GM21381 (cell line): ENCODE data around the gene ABCC1.
"Not testable (repeated sequence)": the region's sequence is repeated elsewhere in the genome, so short reads cannot be mapped to it uniquely, and the experiment has no call there.

Source experiments
- ATAC-seq: cut with Tn5 transposase; IDR thresholded peaks from one replicate; pipeline ENCODE4 v1.9.1; 2021; ENCODE audit warnings: mild to moderate bottlenecking, moderate library complexity; ENCODE audit not compliant: unreplicated experiment

The ABCC1 gene

DNA sequence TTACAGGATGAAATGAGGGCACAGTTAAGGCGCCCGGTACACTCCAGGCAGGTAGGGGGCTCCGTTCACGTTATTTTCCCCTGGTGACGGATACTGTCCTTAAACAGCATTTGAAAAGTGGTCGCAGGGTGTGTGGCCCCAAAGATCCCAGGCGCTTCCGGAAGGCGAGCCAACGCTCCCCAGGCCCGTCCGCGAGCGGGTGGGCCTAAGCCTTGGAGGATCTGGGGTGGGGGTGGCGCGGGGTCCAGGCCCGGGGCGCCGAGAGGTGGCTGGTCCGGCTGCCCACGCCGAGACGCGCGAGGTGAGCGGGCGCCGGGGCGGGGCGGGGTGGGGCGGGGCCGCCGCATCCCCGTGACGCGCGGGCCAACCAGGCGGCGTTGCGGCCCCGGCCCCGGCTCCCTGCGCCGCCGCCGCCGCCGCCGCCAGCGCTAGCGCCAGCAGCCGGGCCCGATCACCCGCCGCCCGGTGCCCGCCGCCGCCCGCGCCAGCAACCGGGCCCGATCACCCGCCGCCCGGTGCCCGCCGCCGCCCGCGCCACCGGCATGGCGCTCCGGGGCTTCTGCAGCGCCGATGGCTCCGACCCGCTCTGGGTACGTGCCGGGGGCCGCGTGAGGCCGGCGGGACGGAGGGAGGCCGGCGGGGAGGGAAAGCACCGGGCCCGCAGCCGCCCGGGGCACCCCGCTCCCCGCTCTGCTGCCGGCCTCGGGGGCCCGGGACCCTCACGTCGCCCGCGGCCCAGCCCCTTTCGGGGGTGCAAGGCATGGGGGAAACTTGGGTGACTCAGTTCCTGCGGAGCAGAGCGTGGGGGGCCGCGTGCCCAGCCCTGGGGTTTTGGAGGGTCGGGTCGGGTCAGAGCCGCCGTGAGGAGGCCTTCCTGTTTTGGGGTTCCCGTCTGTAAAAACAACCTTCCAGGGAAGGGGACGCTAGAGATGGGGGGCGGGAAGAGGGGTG is at the start of gene ABCC1:
TSS of gene ABCC1 (plus strand) at position 407 of the 951 bp plus-strand sequence. CDS start at position 543, 136 bp downstream.
- ATAC-seq, result peak; percentile 65

DNA sequence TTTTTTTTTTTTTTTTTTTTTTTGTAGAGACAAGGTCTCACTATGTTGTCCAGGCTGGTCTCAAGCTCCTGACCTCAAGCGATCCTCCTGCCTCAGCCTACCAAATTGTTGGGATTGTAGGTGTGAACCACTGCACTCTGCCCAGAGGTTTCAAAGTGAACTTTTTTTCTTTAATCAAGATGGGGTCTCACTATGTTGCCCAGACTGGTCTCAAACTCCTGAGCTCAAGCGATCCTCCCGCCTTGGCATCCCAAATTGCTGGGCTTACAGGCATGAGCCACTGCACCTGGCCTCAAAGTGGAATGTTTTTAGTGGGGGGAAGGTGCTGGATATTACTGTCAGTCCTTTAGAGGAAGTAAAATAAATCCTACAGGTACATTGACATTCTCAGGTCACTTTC is 49.1 kb upstream of the ABCC1 start:
- no peak for ATAC-seq

DNA sequence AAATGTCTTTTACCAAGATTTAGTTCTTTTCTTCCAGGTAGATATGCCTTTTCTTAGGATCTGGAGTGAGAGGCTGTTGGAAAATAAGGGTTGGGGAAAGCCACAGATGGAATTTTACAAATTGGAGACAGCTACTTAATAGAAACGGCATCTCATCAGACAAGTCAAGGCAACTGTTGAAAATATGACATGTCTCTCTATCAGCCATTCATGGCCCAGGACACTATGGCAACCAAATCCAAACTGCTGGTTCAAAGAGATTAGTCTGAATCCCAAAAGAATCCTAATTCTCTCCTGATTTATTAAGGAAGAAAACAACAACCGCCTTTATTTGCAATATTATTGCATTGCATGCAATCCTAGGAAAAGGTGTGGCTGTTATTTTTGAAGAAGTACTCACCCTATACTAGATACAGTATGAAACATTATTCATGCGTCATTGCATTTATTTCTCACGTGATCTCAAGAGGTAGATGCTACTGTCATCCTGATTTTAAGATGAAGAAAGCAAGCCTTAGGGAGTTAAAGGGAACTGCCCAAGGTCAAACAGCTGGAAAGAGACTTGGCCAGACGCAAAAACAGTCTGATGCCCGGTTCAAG is 48.4 kb upstream of the ABCC1 start:
- no peak for ATAC-seq

DNA sequence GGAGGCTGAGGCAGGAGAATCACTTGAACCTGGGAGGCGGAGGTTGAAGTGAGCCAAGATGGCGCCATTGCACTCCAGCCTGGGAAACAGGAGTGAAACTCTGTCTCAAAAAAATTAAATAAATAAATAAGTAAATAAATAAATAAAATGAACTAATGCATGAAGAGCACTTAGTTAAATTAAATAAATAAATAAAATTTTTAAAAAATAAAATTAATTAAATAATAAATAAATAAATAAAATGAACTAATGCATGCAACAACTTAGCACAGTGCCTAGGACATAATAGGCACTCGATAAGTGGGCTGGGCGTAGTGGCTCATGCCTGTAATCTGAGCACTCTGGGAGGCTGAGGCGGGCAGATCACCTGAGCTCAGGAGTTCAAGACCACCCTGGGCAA is 45.5 kb upstream of the ABCC1 start:
- ATAC-seq, result no peak

DNA sequence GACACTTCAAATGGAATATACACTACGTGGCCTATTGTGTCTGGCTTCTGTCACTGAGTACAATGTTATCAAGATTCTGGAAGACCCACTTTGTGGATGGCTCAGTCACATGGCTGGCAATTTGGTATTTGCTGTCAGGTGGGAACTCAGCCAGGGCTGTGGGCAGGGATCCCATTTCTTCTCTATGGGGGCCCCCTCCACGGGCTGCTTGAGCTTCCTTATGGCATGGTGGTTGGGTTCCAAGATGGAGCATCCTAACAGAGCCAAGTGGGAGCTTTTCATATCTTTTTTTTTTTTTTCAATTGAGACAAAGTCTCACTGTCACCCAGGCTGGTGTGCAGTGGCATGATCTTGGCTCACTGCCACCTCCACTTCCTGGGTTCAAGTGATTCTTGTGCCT is 43.0 kb upstream of the ABCC1 start:
- ATAC-seq, result no peak

DNA sequence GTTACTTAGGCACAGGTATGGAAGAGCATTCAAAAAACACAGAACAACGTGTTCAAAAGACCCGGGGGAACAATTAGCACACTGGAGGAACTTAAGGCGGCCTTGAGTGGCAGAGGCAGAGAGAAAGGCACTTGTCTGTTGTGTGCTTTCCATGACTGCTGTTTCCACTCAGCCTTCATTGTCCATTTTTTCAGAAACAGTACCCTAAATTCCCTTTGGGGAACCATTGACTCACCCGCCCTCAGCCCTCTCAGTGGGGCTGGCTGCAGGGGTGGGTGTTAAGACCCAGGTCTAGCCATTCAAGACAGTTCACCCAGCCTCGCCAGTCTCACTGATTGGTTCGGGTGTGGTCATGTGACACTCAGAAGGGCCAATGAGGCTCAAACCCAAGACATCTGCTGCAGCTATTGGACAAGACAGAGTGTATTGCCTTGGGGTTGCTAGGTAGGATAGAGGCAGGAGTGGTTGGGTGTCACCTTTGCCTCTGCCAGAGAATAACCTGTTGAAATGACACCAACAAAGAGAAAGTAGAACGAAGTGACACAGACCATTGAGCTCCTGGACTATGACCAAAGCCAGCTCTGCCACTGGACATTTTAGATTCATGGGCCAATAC is 41.4 kb upstream of the ABCC1 start:
- peak; percentile 99 for ATAC-seq

DNA sequence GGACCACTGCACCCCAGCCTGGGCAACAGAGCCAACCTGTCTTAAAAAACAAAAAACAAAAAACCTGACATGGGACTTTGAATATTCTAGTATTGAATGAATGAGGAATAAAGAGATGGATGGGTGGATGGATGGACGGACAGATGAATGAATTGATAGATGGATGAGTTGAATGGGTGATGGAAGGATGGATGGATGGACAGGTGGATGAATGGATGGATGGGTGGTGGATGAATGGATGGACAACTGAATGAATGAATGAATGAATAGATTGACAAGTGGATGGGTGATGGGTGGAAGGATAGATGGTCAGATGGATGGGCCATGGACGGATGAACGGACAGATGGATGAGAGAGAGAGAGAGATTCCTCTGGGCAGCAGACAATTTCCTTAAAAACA is 38.2 kb upstream of the ABCC1 start:
- ATAC-seq, result no peak

DNA sequence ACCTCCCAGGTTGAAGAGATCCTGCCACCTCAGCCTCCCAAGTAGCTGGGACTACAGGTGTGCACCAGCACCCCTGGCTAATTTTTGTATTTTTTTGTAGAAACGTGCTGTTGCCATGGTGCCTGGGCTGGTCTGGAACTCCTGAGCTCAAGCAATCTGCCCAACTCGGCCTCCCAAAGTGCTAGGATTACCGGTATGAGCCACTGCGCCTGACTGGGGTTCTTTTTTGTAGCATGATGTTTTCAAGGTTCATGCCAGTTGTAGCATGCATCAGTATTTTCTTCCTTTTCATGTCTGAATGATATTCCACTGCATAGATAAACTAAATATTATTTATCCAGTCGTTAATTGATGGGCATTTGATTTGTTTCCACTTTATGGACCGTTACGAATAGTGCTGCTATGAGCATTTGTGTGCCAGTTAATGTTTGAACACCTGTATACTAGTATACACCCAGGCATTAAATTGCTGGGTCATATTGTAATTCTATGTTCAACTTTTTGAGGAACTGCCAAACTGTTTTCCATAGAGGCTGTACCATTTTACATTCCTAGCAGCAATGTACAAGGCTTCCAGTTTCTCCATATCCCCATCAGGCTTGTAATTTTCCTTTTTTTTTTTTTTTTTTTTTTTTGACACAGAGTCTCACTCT is 36.2 kb upstream of the ABCC1 start:
- no peak for ATAC-seq

DNA sequence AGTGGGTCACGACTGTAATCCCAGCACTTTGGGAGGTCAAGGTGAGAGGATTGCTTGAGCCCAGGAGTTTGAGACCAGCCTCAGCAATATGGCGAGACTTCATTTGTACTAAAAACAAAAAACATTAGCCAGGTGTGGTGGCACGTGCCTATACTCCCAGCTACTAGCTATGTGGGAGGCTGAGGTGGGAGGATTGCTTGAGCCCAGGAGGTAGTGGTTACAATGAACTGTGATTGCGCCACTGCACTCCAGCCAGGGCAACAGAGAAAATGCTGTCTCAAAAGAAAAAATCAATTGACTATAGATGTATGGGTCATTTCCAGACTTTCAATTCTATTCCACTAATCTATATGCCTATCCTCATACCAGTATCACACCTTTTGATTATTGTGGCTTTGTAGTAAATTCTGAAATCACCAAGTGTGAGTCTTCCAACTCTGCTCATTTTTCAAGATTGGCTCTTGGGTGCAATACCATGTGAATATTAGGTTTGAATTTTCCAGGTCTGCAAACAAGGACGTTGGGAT is 33.8 kb upstream of the ABCC1 start:
- ATAC-seq, result no peak

DNA sequence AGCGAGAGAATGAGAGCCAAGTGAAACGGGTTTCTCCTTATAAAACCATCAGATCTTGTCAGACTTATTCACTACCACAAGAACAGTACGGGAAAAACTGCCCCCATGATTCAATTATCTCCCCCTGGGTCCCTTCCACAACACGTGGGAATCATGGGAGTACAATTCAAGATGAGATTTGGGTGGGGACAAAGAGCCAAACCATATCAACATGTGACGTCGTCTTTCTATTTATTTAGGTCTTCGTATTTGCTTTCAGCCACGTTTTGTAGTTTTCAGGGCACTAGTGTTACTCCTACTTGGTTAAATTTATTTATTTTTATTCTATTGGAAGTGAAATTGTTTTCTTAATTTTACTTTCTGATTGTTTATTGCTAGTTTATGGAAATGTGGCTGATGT is 33.1 kb upstream of the ABCC1 start:
- ATAC-seq, result no peak

DNA sequence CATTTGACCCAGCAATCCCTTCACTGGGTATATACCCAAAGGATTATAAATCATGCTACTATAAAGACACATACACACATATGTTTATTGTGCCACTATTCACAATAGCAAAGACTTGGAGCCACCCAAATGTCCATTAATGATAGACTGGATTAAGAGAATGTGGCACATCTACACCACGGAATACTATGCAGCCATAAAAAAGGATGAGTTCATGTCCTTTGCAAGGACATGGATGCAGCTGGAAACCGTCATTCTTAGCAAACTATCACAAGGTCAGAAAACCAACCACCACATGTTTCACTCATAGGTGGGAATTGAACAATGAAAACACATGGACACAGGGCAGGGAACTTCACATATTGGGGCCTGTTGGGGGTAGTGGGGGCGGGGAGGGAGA is 31.1 kb upstream of the ABCC1 start:
- ATAC-seq, result not testable (repeated sequence)

DNA sequence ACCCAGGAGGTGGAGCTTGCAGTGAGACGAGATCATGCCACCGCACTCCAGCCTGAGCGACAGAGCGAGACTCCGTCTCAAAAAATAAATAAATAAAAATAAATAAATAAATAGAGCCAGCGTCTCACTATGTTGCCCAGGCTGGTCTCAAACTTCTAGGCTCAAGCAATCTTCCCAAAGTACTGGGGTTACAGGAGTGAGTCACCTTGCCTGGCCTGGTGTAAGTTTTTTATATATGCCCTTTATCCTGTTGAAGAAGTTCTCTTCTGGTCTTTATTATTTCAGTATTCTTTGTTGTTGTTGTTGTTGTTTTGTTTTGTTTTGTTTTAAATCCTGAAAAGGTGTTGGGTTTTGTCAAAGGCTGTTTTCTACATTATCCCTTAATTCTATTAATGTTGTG is 30.1 kb upstream of the ABCC1 start:
- no peak for ATAC-seq

DNA sequence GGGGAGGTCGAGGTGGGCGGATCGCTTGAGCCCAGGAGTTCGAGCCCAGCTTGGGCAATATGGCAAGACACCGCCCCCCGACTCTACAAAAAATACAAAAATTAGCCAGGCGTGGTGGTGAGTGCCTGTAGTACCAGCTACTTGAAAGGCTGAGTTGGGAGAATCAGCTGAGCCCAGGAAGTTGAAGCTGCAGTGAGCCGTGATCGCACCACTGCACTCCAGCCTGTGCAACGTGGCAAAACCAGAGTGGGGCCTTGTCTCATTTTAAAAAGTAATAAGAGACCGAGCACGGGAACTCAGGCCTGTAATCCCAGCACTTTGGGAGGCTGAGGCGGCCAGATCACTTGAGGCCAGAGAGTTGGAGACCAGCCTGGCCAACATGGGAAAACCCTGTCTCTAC is 24.4 kb upstream of the ABCC1 start:
- no peak for ATAC-seq

DNA sequence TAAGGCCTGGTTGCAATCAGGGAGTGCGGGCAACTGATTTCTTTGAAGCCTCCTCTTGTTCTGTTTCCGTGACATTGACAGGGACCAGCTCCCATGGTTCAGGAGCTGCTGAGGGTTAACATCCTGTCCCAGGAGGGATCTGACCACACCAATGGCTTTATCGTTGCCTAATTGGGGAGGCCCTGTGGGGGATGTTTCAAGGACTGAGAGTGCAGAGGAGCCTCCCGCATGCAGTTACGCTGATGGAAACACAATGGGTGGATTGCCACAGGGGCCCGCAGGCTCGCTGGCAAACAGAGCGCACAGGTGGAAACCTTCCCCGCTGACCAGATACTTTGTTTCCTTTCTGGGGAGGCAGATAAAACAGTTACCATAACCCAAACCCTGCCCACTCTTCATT is 23.8 kb upstream of the ABCC1 start:
- ATAC-seq, result no peak

DNA sequence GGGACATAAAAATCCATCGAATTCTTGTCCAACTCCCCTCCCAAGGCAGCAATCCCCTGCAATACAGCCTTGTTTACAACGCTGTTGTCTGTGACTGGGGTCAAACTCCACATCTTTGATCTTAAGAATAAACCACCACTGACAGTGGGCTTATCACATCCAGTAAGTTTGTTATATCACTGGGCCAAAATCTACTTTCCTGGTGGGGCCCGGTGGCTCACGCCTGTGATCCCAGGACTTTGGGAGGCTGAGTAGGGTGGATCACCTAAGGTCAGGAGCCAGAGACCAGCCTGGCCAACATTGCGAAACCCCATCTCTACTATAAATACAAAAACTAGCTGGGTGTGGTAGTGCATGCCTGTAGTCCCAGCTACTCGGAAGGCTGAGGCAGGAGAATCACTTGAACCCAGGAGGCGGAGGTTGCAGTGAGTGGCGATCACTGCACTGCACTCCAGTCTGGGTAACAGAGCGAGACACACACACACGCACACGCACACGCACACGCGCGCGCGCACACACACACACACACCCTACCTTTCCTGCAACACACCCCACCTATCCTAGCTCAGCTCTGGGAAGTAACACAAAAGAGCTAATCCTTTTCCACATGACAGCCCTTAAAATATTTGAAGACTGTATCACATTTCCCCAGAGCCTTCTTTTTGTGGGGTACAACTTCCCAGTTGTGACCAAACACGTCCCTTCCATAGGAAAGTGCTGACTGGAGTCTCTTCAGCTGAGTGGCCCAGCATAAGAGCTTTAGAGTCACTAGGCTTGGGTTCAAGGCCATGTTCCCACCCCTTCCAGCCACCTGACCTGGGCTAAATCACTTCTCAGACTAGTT is 20.9 kb upstream of the ABCC1 start:
- ATAC-seq, result no peak

DNA sequence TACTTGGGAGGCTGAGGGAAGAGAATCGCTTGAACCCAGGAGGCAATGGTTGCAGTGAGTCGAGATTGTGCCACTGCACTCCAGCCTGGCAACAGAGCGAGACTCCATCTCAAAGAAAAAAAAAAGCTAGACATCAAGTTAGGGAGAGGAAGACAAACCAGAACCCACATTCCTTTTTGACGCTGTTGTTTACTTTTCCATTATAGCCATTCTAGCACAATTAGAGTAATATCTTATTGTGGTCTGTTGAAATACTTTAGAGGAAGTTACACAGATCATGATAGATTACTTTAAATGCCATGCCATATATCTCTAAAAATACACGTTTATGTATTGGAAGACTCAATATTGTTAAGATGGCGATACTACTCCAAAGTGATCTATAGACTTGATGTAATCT is 16.5 kb upstream of the ABCC1 start:
- no peak for ATAC-seq

DNA sequence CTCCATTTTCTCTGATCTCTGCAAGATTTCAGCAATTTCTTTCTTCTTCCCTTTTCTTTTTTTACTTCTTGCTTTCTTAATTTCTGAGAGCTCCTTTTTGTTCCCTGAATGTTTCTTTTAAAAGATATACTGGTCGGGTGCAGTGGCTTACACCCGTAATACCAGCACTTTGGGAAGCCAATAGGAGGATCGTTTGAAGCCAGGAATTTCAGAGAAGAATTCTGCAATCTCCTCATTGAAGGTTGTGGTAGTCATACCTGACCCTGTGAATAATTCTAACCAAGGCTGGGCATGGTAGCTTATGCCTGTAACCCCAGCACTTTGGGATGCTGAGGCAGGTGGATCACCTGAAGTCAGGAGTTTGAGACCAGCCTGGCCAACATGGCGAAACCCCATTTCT is 15.6 kb upstream of the ABCC1 start:
- no peak for ATAC-seq

DNA sequence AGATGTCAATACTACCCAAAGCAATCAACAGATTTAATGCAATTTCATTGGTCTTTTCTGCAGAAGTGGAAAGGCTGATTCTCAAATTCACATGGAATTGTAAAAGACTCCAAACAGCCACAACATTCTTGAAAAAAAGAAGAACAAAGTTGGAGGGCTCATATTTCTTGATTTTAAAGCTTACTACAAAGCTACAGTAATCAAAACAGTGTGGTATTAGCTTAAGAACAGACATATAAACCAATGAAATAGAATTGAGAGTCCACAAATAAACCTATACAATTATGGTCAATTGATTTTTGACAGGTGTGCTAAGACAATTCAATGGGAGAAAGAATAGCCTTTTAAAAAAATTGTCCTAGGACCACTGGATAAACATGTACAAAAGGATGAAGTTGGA is 14.4 kb upstream of the ABCC1 start:
- ATAC-seq, result no peak

DNA sequence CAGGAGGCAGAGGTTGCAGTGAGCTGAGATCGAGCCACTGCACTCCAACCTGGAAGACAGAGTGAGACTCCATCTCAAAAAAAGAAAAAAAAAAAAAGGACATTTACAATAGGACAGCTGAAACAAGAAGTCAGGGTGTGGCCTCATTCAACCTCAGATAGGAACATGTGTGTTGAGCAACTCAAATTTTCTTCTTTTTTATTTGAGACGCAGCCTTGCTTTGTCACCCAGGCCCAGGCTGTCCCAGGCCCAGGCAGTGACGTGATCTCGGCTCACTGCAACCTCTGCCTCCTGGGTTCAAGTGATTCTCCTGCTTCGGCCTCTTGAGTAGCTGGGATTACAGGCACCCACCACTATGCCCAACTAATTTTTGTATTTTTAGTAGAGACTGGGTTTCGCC is 12.6 kb upstream of the ABCC1 start:
- ATAC-seq, result not testable (repeated sequence)

DNA sequence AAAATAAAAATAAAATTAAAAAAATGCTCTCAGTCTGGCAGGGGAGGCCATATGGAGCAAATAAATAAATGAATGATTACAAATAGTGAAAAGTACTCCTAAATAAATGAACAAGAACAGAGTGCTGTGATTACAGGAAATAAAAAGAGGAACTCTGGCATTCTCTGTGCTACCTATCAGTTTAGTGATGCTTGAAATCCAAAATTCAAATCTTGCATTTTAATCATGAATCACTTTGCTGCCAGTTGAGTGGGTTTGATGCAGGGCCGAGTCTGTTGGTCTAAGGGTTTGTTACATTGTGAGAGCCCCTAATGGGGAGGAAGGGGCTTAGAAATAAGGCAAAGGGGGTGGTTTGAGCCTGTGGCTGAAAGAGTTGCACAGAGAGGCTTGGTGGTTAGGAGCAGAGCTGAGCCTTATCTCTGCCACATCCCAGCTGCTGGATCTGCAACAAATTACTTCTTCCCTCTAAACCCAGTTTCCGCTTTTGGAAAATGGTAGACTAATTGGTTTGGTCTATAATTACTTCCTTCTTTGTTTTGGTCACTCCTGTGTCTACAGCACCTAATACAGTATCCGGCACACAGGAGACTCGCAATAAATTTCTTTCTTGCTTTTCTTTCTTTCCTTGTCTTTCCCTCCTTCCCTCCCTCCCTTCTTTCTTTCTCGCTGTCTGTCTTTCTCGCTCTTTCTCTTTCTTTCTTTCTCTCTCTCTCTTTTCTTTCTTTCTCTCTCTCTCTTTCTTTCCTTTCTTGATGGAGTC is 6.3 kb upstream of the ABCC1 start:
- ATAC-seq, result no peak
